ENCODE measurements around the gene ASAH2B.
"Not testable (repeated sequence)": the region's sequence is repeated elsewhere in the genome, so short reads cannot be mapped to it uniquely, and the experiment has no call there.

The ASAH2B gene

DNA sequence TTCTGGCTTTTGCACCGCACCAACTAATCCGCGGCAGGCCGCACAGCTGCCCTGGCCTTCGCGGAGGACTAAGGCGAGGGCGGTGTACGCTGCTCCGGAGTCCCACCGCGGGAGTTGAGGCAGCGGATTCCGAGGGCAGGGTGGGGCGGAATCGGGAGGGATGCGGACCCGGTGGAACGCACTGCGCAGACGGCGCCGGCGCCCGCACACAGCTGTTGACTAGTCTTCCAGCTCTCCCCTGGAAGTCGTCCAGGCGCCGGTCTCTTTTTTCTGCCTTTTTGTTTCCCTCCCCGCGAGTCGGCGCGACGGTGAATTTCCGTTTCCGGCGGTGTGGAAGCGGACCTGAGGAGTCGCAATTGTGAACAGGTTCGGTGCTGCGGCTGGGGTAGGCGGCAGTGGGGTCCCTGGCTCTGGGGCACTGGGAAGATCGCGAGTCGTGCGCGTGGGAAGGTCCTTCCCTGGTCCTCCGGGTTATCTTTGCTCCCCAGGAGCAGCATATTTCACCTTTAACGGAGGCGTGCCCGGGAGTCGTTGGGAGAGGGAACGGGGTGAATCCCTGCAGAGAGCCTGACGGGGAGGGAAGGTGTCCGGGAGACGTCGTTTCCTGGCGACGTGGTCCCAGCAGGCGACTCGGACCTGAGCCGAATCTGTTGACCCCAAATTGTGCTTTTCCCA, at the start of gene ASAH2B:
TSS of gene ASAH2B (plus strand) at position 319 of the 675 bp plus-strand sequence. CDS start 5,195 bp downstream, outside the sequence.
- Histone ChIP-seq H3K36me3 (ENCODE audit: control insufficient read depth, insufficient read depth, low read length) (no peaks in the 10 kb centered on the region), H3K4me3 (ENCODE audit: low read depth, low read length) (peak within 1 kb of the TSS; percentile 87), H3K9ac (ENCODE audit: low read length) (peak within 1 kb of the TSS; percentile 92), H3K27ac (ENCODE audit: low read depth, low read length) (peak within 1 kb of the TSS; percentile 49), H3K27me3 (ENCODE audit: control insufficient read depth, insufficient read depth, low read length) (peaks cover 4% of the 10 kb centered on the region), H3K9me3 (ENCODE audit: control insufficient read depth, insufficient read depth, low read depth, low read length) (no peaks in the 10 kb centered on the region), H3K4me1 (ENCODE audit: control insufficient read depth, insufficient read depth, low read length) (no peaks in the 10 kb centered on the region)

DNA sequence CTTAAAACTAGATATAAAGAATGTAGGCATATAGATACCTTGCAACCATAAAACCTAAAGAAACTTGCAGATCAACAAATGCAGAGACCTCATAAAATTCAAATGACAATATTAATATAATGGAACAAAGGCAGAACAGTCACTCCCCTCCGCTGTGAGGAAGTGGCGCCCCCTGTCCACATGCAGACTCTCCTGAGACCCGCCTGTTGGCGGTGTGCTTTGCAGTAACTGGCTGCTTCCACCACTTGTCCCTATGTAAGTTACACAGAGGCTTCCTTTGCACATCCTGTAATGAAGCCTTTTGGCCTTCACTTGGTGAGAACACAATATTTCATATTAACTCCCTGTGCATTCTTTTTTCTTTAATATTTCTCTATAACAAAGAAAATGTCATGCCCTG, 41.9 kb upstream of the ASAH2B start:
- H3K27ac ChIP-seq (ENCODE audit: low read depth, low read length); H3K36me3 ChIP-seq (ENCODE audit: control insufficient read depth, insufficient read depth, low read length): not testable (repeated sequence)

DNA sequence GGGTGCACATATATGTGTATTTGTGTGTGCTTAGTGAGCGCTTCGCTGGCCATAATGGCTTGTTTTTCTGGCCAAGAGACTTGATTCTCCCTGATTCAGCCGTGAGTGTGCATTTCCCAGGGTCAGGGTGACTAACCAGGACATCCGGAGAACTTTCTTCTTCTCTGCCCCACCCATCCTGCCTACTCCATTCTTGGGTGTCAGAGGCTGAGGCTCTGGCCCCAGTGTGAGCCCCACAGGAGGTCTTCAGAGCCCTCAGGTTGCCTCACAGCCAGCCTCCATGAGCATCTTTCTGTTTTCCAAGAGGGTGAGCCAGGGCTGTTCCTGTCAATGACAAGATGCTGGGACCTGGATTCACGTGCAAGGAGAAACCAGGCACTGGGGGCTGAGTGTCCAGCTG, 37.8 kb upstream of the ASAH2B start:
- not testable (repeated sequence) for H3K9me3 ChIP-seq (ENCODE audit: control insufficient read depth, insufficient read depth, low read depth, low read length); H3K4me1 ChIP-seq (ENCODE audit: control insufficient read depth, insufficient read depth, low read length); H3K27me3 ChIP-seq (ENCODE audit: control insufficient read depth, insufficient read depth, low read length); H3K9ac ChIP-seq (ENCODE audit: low read length); H3K36me3 ChIP-seq (ENCODE audit: control insufficient read depth, insufficient read depth, low read length); H3K27ac ChIP-seq (ENCODE audit: low read depth, low read length); H3K4me3 ChIP-seq (ENCODE audit: low read depth, low read length)

More for the DNA sequence above, 41.9 kb upstream of the ASAH2B start:
- not testable (repeated sequence) for H3K27me3 ChIP-seq (ENCODE audit: control insufficient read depth, insufficient read depth, low read length); H3K9ac ChIP-seq (ENCODE audit: low read length); H3K9me3 ChIP-seq (ENCODE audit: control insufficient read depth, insufficient read depth, low read depth, low read length); H3K4me1 ChIP-seq (ENCODE audit: control insufficient read depth, insufficient read depth, low read length); H3K4me3 ChIP-seq (ENCODE audit: low read depth, low read length)

DNA sequence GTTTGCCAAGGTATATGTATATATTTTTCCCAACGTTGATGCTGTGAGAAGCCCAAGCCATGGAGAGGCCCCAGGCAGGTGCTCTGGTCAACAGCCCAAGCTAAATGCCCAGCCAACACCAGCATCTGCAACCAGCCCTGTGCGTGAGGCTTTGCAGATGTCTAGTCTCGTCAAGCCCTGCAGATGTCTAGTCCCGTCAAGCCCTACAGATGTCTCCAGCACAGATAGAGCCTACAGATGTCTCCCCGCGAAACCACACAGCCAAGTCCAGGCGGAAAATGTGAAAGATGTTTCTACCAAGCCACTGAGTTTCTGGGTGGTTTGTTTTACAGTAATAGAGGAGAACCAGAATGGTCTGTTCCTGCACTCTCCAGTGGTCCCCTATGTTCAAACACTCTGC, 36.7 kb upstream of the ASAH2B start:
- not testable (repeated sequence) for H3K4me3 ChIP-seq (ENCODE audit: low read depth, low read length); H3K9ac ChIP-seq (ENCODE audit: low read length); H3K9me3 ChIP-seq (ENCODE audit: control insufficient read depth, insufficient read depth, low read depth, low read length); H3K36me3 ChIP-seq (ENCODE audit: control insufficient read depth, insufficient read depth, low read length); H3K4me1 ChIP-seq (ENCODE audit: control insufficient read depth, insufficient read depth, low read length); H3K27me3 ChIP-seq (ENCODE audit: control insufficient read depth, insufficient read depth, low read length); H3K27ac ChIP-seq (ENCODE audit: low read depth, low read length)

DNA sequence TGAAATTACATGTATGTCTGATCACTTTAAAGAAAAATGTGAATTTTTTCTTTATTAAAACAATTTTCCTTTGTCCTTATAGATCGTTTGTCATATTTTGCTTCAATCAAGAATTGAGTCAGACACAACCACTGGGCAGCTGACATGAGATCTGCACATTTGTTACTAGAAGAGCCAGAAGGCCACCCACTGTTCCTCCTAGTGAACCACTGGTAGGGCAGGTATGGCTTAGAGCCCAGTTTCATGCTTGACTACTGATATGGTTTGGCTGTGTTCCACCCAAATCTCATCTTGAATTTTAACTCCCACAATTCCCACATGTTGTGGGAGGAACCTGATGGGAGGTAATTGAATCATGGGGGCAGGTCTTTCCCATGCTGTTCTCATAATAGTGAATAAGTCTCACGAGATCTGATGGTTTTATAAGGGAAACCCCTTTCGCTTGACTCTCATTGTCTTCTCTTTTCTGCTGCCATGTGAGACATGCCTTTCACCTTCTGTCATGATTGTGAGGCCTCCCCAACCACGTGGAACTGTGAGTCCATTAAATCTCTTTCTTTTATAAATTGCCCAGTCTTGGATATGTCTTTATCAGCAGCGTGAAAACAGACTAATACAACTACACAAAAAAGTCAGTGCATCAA, 35.2 kb upstream of the ASAH2B start:
- H3K27me3 ChIP-seq (ENCODE audit: control insufficient read depth, insufficient read depth, low read length); H3K4me3 ChIP-seq (ENCODE audit: low read depth, low read length); H3K36me3 ChIP-seq (ENCODE audit: control insufficient read depth, insufficient read depth, low read length); H3K9me3 ChIP-seq (ENCODE audit: control insufficient read depth, insufficient read depth, low read depth, low read length); H3K27ac ChIP-seq (ENCODE audit: low read depth, low read length); H3K4me1 ChIP-seq (ENCODE audit: control insufficient read depth, insufficient read depth, low read length); H3K9ac ChIP-seq (ENCODE audit: low read length): not testable (repeated sequence)

DNA sequence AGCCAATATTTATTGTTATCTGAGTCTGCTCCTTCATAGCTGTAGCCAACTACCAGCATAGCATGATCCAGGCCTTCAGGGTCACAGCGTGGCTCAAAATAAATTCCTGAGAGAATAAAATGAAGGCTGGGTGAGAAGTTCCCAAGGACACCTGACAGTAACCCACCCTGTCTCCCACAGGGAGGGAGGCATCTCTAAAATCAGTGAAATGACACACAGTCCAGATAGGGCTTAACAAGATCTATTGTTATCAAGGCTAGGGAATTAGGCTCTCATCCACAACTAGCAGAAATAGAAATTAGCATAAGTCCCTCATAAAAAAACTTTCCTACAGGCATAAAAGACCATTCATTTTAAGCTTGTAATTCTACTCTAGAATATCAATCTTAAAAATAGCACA, 33.7 kb upstream of the ASAH2B start:
- not testable (repeated sequence) for H3K27me3 ChIP-seq (ENCODE audit: control insufficient read depth, insufficient read depth, low read length); H3K4me3 ChIP-seq (ENCODE audit: low read depth, low read length); H3K27ac ChIP-seq (ENCODE audit: low read depth, low read length); H3K9me3 ChIP-seq (ENCODE audit: control insufficient read depth, insufficient read depth, low read depth, low read length); H3K9ac ChIP-seq (ENCODE audit: low read length); H3K36me3 ChIP-seq (ENCODE audit: control insufficient read depth, insufficient read depth, low read length); H3K4me1 ChIP-seq (ENCODE audit: control insufficient read depth, insufficient read depth, low read length)

DNA sequence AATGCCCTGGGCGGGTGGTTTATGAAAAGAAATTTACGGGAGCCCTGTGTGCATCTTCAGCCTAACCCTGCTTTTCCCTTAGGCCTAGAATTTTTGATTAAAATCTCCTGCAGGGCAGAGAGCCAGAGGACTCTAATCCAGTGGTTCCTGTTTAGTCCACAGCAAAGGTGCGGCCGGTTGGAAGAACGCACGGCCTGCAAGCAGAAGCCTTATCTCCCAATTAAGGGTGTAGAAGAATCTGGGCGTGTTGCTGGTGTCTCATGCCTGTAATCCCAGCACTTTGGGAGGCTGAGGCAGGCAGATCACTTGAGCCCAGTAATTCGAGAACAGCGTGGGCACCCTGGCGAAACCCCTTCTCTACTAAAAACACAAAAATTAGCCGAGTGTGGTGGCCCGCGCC, 29.5 kb upstream of the ASAH2B start:
- not testable (repeated sequence) for H3K27me3 ChIP-seq (ENCODE audit: control insufficient read depth, insufficient read depth, low read length); H3K4me1 ChIP-seq (ENCODE audit: control insufficient read depth, insufficient read depth, low read length); H3K36me3 ChIP-seq (ENCODE audit: control insufficient read depth, insufficient read depth, low read length); H3K4me3 ChIP-seq (ENCODE audit: low read depth, low read length); H3K27ac ChIP-seq (ENCODE audit: low read depth, low read length); H3K9me3 ChIP-seq (ENCODE audit: control insufficient read depth, insufficient read depth, low read depth, low read length); H3K9ac ChIP-seq (ENCODE audit: low read length)

DNA sequence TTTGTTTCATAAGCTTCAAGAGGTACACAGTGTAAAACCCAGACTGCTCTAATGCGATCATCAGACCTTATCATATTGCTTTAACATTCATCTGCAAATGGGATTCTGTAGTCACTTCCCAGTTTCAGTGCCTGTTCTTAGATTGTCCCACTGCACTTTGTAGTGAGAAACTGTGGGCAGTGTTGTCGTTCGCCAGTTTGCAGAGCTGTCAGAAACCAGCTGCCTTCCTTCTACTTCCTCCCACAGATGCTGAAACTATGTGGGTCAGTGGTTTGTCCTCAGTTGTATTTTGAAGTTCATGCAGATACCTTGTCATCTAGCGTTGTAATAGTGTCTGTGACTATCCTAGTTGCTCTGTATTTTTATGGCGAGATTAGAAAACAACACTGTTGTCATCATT, 15.9 kb upstream of the ASAH2B start:
- H3K27ac ChIP-seq (ENCODE audit: low read depth, low read length) = not testable (repeated sequence)

DNA sequence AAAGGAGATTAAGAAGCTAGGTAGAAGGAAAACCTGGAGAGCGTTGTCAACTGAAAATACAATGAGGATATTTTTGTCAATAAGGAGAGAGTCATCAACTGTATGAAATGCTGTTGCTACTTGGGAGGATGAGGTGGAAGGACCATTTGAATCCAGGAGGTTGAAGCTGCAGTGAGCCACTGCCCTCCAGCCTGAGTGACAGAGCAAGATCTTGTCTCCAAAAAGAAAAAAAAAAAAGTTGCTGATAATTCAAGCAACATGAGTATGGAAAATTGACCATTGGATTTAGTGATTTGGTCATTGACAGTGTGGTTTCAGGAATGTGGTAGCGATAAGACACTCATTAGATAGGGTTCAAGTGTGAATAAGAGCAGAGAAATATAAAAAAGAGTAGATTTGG, 11.6 kb upstream of the ASAH2B start:
- not testable (repeated sequence) for H3K27me3 ChIP-seq (ENCODE audit: control insufficient read depth, insufficient read depth, low read length); H3K36me3 ChIP-seq (ENCODE audit: control insufficient read depth, insufficient read depth, low read length); H3K27ac ChIP-seq (ENCODE audit: low read depth, low read length)

More for the DNA sequence above, 15.9 kb upstream of the ASAH2B start:
- H3K27me3 ChIP-seq (ENCODE audit: control insufficient read depth, insufficient read depth, low read length); H3K36me3 ChIP-seq (ENCODE audit: control insufficient read depth, insufficient read depth, low read length); H3K4me3 ChIP-seq (ENCODE audit: low read depth, low read length); H3K9me3 ChIP-seq (ENCODE audit: control insufficient read depth, insufficient read depth, low read depth, low read length); H3K4me1 ChIP-seq (ENCODE audit: control insufficient read depth, insufficient read depth, low read length); H3K9ac ChIP-seq (ENCODE audit: low read length): not testable (repeated sequence)

DNA sequence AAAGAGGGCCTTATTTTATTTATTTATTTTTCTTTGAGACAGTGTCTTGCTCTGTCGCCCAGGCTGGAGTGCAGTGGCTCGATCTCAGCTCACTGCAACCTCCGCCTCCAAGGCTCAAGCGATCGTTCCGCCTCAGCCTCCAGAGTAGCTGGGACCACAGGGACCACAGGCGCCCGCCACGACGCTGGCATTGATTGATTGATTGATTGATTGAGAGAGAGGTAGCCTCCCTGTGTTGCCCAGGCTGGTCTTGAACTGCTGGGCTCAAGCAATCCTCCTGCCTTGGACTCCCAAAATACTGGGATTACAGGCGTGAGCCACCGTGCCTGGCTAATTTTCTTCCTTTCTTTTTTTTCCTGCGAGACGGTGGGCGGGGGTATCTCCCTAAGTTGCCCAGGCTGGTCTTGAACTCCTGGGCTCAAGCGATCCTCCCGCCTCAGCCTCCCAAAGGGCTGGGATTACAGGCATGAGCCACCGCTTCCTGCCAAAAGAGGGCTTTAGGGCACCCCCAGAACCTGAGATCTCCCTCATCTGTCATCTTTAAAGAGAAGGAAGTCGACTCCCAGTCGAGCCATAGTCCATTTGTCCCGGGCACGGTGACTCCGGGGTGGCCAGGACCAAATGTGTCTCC, 634 bp upstream of the ASAH2B start:
- H3K9me3 ChIP-seq (ENCODE audit: control insufficient read depth, insufficient read depth, low read depth, low read length); H3K4me1 ChIP-seq (ENCODE audit: control insufficient read depth, insufficient read depth, low read length); H3K36me3 ChIP-seq (ENCODE audit: control insufficient read depth, insufficient read depth, low read length); H3K27me3 ChIP-seq (ENCODE audit: control insufficient read depth, insufficient read depth, low read length): not testable (repeated sequence)
- Histone ChIP-seq H3K9ac (ENCODE audit: low read length) (peak overlapping the region; percentile 92), H3K4me3 (ENCODE audit: low read depth, low read length) (peak overlapping the region; percentile 87), H3K27ac (ENCODE audit: low read depth, low read length) (peak overlapping the region; percentile 49; the same call in 1 of the 2 replicates)

More for the DNA sequence above, 11.6 kb upstream of the ASAH2B start:
- H3K4me1 ChIP-seq (ENCODE audit: control insufficient read depth, insufficient read depth, low read length); H3K9me3 ChIP-seq (ENCODE audit: control insufficient read depth, insufficient read depth, low read depth, low read length); H3K4me3 ChIP-seq (ENCODE audit: low read depth, low read length); H3K9ac ChIP-seq (ENCODE audit: low read length): not testable (repeated sequence)

DNA sequence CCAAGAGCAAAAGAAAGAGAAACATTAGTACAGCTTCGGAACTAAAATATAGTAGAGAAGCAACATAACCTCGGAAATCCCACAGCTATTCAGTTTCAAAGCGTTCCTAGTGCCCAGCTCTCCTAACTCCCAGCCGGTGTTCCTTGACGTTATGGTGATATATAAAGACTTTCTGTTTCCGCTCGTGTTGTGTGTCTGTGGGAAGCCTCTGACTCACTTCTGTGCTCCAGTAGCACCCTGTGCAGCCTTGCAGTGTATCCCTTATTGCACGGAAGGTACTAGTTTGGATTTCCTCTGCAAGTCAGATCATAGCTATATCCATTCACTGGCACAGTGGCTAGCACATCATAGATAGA, 535 bp downstream of the ASAH2B start:
- H3K4me3 ChIP-seq (ENCODE audit: low read depth, low read length) = peak overlapping the region; percentile 87
- peak overlapping the region; percentile 92 for H3K9ac ChIP-seq (ENCODE audit: low read length)
- H3K27ac ChIP-seq (ENCODE audit: low read depth, low read length) = no peak overlapping the region
- peaks cover 4% of the 10 kb centered on the region for H3K27me3 ChIP-seq (ENCODE audit: control insufficient read depth, insufficient read depth, low read length)
- H3K4me1 ChIP-seq (ENCODE audit: control insufficient read depth, insufficient read depth, low read length) = no peaks in the 10 kb centered on the region
- no peaks in the 10 kb centered on the region for H3K36me3 ChIP-seq (ENCODE audit: control insufficient read depth, insufficient read depth, low read length)
- no peaks in the 10 kb centered on the region for H3K9me3 ChIP-seq (ENCODE audit: control insufficient read depth, insufficient read depth, low read depth, low read length)

All from HUES6 (cell line).